ENCODE data around the gene ANKS3.

Gene ANKS3

DNA sequence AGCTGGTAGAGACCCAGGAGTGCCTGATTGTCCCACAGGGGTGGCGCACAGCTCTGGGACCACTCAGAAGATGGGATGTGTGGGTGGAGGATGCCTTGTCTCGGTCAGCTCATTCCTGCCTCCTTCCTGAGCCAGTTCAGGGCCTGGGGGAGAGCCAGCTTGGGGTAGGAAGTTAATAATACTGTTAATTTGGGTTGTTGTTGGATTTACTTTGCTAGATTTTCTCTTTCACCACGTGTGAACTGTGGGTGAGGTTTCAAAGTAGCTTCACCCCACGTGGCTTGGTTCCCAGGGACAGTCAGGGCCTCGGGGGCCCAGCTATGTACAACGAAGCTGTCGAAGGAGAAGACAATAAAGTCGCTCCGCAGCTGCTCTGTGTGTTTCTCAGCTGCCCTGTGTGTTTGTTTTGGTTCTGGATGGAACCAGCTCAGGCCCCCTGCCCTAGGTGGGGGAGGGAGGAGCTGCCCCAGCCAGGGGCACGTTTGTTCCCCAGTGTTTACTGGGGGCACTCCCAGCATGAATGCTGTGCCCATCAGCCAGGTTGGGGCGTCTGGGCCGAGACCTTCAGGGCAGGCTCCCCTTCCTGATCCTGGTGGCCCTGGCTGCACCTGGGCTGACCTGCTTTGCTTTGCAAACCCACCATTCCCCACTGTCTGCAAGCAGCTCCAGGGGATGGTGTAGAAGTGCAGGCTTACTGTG, 38.4 kb downstream of the ANKS3 start:
- no peak for DNase-seq (ENCODE audit: low read depth)

- DNase-seq (ENCODE audit: low read depth), result no peak
Measured at GRCh38 chr16:4694642-4695451, 39.2 kb downstream of the ANKS3 start.

- DNase-seq (ENCODE audit: low read depth), result peak; percentile 39
Measured at GRCh38 chr16:4693956-4694641, 40.0 kb downstream of the ANKS3 start.

DNA sequence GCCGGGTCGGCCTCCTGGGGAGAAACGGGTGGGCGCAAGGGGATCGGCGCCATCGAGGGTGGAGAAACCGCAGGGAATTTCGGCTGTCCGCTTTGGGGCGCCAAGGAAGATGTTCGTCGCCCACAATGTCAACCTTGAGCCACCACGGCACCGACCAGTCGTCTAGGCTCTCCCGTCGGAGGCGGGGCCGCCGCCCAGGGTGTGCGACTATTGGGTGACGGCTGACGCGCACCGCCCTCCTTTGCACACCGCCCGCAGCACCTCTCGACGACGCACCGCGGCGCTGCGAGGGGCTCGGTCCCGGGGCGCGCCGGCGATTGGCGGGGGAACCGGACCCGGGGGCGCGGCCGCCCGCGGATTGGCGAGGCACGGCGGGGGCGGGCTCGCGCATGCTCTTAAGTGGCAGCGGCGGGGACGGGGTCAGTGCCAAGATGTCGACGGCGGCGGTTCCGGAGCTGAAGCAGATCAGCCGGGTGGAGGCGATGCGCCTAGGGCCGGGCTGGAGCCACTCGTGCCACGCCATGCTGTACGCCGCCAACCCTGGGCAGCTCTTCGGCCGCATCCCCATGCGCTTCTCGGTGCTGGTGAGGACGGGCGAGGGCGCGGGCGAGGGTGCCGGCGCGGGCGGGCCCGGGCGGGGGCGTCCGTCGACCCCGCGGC, 40.6 kb downstream of the ANKS3 start, which contains the start of gene NUDT16L1:
TSS of gene NUDT16L1 (plus strand) at position 267 of the 660 bp plus-strand sequence. CDS start at position 432, 165 bp downstream.
- peak; percentile 99 for DNase-seq (ENCODE audit: low read depth)

- DNase-seq (ENCODE audit: low read depth), result no peak
Measured at GRCh38 chr16:4692460-4693295, 41.4 kb downstream of the ANKS3 start.

DNA sequence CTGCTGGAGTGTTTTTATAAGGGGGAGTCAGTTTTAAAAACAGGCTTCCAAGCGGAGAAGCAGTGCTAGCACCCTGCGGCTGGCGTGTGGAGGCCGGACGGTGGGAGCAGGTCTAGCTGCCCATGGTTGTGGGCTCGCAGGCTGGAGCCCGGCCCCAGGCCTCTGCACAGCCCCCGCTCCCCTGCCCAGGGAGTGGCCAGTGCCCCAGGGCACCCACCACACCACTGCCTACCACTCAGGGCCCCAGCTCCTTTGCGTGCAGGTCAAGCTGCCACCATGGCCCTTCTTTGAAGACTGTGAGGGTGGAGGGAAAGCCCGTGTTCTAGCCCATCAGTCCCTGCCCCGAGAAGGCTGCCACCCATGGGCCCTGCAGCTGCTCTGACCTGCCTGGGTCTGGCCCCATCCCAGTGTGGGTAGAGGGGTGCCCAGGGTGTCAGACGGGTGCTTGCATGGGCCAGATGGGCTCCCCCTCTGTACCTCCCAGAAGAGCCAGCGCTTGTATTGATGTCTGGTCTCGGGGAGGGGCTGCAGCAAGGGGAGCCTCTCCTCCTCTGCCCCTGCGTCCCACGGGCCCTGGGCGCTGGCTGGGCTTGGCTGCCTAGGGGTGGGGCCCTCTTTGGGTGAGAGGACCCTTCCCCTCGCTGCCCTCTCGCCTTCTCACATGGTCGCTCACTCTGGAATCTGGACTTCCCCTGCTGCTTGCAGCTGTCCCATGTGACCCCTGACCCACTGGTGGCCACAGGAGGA, 42.2 kb downstream of the ANKS3 start:
- DNase-seq (ENCODE audit: low read depth), result no peak

DNA sequence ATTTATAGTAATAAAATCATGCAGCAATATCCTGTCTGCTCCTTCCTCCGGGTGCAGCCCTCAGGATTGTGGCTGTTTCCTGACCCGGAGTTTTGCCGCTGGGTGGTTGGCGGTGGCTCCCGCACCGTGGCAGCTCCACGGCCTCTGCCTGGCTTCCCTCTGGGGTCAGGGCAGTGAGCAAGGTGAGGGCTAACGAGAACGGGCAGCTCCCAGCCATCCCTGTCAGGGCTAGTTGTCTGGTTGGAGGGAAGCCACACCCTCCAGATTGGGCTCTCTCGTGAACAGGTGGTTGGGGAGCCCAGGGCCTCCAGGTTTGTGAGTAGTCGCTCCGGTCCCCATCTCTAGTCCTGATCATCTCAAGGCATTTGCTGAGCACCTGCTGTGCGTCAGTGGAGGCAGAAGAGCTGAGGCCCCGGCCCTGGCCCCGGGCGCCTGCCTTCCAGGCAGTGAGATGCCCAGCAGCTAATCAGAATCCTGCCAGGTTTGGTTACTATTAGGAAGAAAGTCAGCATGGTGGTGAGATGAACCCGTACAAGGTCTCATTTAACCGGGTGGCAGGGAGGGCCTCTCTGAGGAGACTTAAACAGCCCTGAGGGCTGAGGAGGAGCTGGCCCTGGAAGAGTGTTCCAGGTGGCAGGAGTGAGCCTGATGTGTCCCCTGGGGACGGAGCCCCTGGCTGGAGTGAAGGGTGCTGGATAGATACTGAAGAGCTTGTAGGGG, 43.0 kb downstream of the ANKS3 start:
- no peak for DNase-seq (ENCODE audit: low read depth)

DNA sequence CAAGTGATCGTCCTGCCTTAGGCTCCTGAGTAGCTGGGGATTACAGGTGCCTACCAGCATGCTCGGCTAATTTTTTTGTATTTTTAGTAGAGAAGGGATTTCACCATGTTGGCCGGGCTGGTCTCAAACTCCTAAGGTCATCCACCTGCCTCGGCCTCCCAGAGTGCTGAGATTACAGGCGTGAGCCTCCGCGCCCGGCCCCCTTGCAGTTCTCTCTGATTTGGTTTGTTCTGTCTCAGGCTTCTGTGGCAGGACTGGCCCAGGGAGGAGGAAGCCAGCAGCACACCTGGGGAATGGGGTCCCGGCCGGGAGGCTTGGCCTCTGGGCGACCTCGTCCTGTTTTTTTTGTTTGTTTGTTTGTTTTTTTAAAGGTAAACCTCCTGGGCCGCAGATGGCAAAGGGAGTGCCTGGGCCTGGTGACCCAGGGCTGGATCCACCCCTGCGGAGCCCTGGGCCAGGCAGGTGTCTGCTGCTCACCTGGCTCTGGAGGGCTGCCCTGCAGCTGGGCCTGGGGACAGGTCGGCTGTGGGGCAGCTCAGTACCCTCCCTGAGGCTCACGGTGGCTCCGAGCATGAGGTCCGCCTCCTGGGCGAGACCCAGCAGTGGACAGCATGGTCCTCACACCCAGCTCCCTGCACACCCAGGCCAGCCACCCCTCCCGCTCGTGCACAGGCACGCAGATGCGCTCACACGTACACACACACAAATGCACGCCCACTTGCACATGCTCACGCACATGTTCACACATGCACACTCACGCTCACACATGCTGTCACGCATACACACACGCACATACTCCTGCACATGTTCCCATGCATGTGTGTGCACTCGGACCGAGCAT, 44.0 kb downstream of the ANKS3 start:
- no peak for DNase-seq (ENCODE audit: low read depth)

DNA sequence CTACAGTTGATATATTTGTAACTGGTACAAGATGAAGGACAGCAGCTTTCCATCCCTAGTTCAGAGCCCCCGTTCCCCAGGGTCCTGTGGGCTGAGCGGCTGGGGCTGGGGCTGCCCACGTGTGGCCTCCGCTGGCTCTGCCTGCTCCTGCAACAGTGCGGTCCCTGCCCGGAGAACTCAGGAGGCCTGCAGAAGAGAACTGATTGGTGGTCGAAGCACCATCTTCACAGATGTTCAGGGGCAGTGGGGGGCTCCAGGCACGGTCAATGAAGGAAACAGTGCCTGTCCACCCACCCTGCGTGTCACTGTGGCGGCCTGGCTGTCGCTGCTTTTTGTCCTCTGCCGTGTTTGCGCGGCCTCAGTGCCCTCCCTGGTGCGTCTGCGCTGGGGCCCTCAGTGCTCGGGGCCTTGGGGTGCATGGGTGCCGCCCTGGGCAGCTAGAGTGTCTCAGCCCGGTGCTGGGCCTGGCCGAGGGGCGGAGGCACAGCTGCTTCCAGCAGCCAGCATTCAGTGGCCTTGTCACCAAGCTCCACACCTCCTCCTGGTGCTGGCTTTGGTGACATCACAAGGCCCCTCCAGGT, 44.9 kb downstream of the ANKS3 start:
- no peak for DNase-seq (ENCODE audit: low read depth)

GRCh38 chr16:4688674-4689045, 45.4 kb downstream of the ANKS3 start:
- no peak for DNase-seq (ENCODE audit: low read depth)

- DNase-seq (ENCODE audit: low read depth), result no peak
Measured at GRCh38 chr16:4687946-4688673, 46.0 kb downstream of the ANKS3 start.

DNA sequence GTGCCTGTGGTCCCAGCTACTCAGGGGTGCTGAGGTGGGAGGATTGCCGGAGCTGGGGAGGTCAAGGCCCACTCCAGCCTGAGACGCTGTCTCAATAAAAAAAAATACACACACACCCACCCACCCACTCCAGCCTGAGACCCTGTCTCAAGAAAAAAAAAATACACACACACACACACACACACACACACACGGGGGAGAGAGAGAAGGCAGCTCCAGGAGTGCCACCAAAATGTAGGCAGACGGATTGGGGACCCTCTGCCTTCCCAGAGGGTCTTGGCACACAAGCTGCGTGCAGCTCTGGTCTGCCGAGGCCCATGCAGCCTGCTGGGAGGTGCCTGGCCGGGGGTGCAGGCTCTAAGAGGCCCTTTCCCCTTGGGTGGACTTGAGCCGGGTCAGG, 46.7 kb downstream of the ANKS3 start:
- no peak for DNase-seq (ENCODE audit: low read depth)

DNA sequence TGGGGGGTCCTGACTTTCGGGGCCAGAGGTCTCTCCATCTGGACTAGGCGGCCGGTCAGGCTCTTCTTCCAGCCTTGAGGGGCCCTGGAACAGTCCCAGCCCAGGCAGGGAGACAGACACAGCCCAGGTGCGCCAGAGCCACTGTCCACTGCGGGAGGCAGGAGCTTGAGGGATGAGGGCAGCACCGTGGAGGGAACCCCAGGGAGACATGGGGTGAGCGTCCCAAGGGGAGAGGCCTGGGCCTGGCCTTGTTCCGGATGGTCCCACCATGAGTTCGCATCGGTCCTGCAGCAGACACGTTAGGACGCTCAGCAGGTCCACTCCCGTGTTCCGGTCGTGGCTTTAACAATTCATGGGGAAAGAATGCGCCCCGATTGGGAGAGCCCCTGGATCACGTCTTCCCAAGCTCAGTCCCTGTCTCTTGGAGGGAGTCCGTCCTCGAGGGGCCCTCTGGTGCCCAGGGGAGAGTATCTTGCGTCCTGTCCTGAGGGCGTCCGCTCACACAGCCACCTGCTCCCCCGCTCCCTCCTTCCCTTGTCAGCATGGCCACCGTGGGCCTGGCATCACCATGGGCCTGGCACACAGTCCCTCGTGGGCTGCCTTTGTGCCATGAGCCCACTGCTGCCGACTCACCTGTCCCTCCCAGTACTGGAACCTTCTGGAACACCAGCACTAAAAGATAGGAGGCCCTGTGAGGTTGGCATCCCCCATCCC, 47.4 kb downstream of the ANKS3 start:
- no peak for DNase-seq (ENCODE audit: low read depth)

- DNase-seq (ENCODE audit: low read depth), result no peak
Measured at GRCh38 chr16:4685776-4686496, 48.1 kb downstream of the ANKS3 start.

- DNase-seq (ENCODE audit: low read depth), result no peak
Measured at GRCh38 chr16:4685292-4685691, 48.8 kb downstream of the ANKS3 start.

DNA sequence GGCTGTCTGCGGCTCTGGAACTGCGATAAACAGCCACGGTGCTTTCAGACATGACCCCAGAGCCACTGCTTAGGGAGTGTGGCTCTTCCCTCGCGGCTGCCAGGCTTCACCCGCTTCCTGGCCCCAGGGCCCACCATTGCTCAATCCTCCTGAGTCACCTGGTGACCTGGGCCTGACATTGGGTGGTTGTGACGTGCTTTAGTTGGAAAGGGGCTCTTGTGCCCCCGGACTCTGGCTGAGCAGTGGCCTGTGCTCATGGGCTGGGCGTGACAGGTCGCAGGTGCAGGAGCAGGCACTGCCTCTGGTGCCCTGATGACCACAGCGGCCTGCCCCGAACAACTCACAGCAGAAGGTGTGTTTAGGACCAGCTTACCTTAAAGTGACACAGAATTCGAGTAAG, 49.3 kb downstream of the ANKS3 start:
- DNase-seq (ENCODE audit: low read depth), result no peak

All from activated T-cell treated with anti-CD3 and anti-CD28 coated beads for 48 hours (primary cell).